HepG2 (cell line): ENCODE measurements around the gene ZNF883. TPM values are rescaled to one million over a fixed set of nuclear protein-coding genes. Genes with fewer than 3 reads are reported as not detected.

Experiments
- ATAC-seq: fragments of 200-7000 bp; cut with Tn5 transposase; 3 replicates; pipeline ENCODE4 v1.9.1; 2020; ENCODE audit warnings: mild to moderate bottlenecking, moderate library complexity
- BruUV-seq: library from RNA; stranded (reverse); fragments of 400-500 nt; replicated peaks from 2 replicates; lab custom pipeline; 2021; lab: Mats Ljungman, UMichigan
- CTCF ChIA-PET: fragments of 300-600 bp; formaldehyde crosslinking; extraction: SDS; loops from one replicate; lab custom pipeline; 2021; ENCODE audit warnings: low total read pairs, inconsistent platforms, low intra/inter-chr PET ratio; lab: Yijun Ruan, JAX
- POLR2A ChIA-PET: fragments of 350-600 bp; sonication (Branson Sonifier 250); formaldehyde crosslinking; loops from one replicate; lab custom pipeline; 2020; ENCODE audit warnings: antibody characterized with exemption, inconsistent platforms; lab: Yijun Ruan, JAX
- DNase-seq: peaks from one replicate; pipeline ENCODE4 v3.0.0-alpha.2; 2015; ENCODE audit warnings: low spot score
- FAIRE-seq: peaks from 3 replicates; lab custom pipeline; 2011; peaks lifted over from hg19 to GRCh38; lab: Jason Lieb, UNC
- H2AFZ ChIP-seq: one replicate; pipeline ENCODE4 v1.6.1; 2011; ENCODE audit warnings: low read length, inconsistent platforms
- H3K27ac ChIP-seq: fragments of 300-600 bp; 3 replicates; pipeline ENCODE4 v1.8.0; 2011; ENCODE audit warnings: mixed run types, mild to moderate bottlenecking, mixed read lengths, low read length, inconsistent platforms; ENCODE audit not compliant: insufficient read depth; ENCODE audit errors: extremely low read length
- H3K27me3 ChIP-seq, 2 experiments: fragments of 200-600 bp in 1 of 2; 2 replicates in 1 of 2; 3 replicates in 1 of 2; pipeline versions ENCODE4 v1.6.0 to v1.8.0; 2011; ENCODE audit warnings: low read length in 2 of 2, mild to moderate bottlenecking in 2 of 2, moderate library complexity in 2 of 2, inconsistent platforms in 1 of 2; ENCODE audit not compliant: insufficient read depth in 2 of 2, control insufficient read depth in 1 of 2
- H3K36me3 ChIP-seq, 2 experiments: fragments of 200-600 bp in 1 of 2; replicated peaks in 1 of 2; 2 replicates in 1 of 2; 3 replicates in 1 of 2; pipeline versions ENCODE4 v1.5.1 to v1.8.0; 2011; ENCODE audit warnings: low read length in 2 of 2, inconsistent platforms in 1 of 2; ENCODE audit not compliant: insufficient read depth in 2 of 2, control insufficient read depth in 1 of 2
- H3K4me1 ChIP-seq: 2 replicates; pipeline ENCODE4 v1.5.1; 2012; ENCODE audit warnings: low read length, inconsistent platforms; ENCODE audit not compliant: insufficient read depth
- H3K4me2 ChIP-seq: 2 replicates; pipeline ENCODE4 v1.6.0; 2011; ENCODE audit warnings: low read depth, low read length, inconsistent platforms
- H3K4me3 ChIP-seq, 3 experiments: fragments of 200-600 bp in 1 of 3; sonication (generic), shearing (Covaris generic) in 1 of 3; replicated peaks in 1 of 3; 2 replicates each; pipeline ENCODE4 v1.5.1; 2011 to 2016; ENCODE audit warnings: low read length in 3 of 3, inconsistent platforms in 2 of 3, low read depth in 2 of 3, mild to moderate bottlenecking in 2 of 3, control low read depth in 1 of 3, mixed read lengths in 1 of 3; ENCODE audit not compliant: insufficient read depth in 1 of 3
- H3K79me2 ChIP-seq: one replicate; pipeline ENCODE4 v1.6.1; 2011; ENCODE audit warnings: low read length, inconsistent platforms; ENCODE audit not compliant: insufficient read depth
- H3K9ac ChIP-seq: 2 replicates; pipeline ENCODE4 v1.6.0; 2011; ENCODE audit warnings: mild to moderate bottlenecking, low read depth, low read length, inconsistent platforms; ENCODE audit not compliant: insufficient read depth
- H3K9me3 ChIP-seq: 2 replicates; pipeline ENCODE4 v1.5.1; 2012; ENCODE audit warnings: mild to moderate bottlenecking, low read length
- H4K20me1 ChIP-seq: 2 replicates; pipeline ENCODE4 v1.6.0; 2011; ENCODE audit warnings: inconsistent platforms, mild to moderate bottlenecking, low read length, moderate library complexity; ENCODE audit not compliant: insufficient read depth
- CBX2 ChIP-seq, 2 experiments: fragments of 200-600 bp in 1 of 2; sonication (generic); formaldehyde crosslinking in 1 of 2; IDR thresholded peaks; 2 replicates each; pipeline versions ENCODE4 v1.7.0 to v1.8.1; 2018 to 2022; ENCODE audit warnings: low read depth in 2 of 2, low read length in 1 of 2, mild to moderate bottlenecking in 1 of 2, missing genetic modification reagents in 1 of 2
- RBAK ChIP-seq: sonication (generic); formaldehyde crosslinking; IDR thresholded peaks from 2 replicates; pipeline ENCODE4 v1.5.1; 2020; ENCODE audit warnings: mild to moderate bottlenecking, missing genetic modification reagents
- REXO4 ChIP-seq: sonication (generic); formaldehyde crosslinking; IDR thresholded peaks from 2 replicates; pipeline ENCODE4 v1.8.0; 2022; ENCODE audit warnings: missing genetic modification reagents, mild to moderate bottlenecking, borderline replicate concordance
- SETDB1 ChIP-seq: sonication (generic); formaldehyde crosslinking; IDR thresholded peaks from 2 replicates; pipeline ENCODE4 v1.5.1; 2020; ENCODE audit warnings: missing genetic modification reagents, mild to moderate bottlenecking, borderline replicate concordance
- TCF12 ChIP-seq, 2 experiments: fragments of 450-650 bp in 1 of 2; sonication (generic) in 1 of 2; formaldehyde crosslinking in 1 of 2; IDR thresholded peaks; 2 replicates each; pipeline versions ENCODE4 v1.6.1 to v1.8.0; 2017 to 2022; ENCODE audit warnings: antibody characterized with exemption in 1 of 2, mild to moderate bottlenecking in 1 of 2, missing genetic modification reagents in 1 of 2, moderate library complexity in 1 of 2
- ZNF274 ChIP-seq: sonication (generic); formaldehyde crosslinking; IDR thresholded peaks from 2 replicates; pipeline ENCODE4 v1.5.1; 2020; ENCODE audit warnings: mild to moderate bottlenecking, missing genetic modification reagents
- ZNF484 ChIP-seq: sonication (generic); formaldehyde crosslinking; IDR thresholded peaks from 2 replicates; pipeline ENCODE4 v1.5.1; 2020; ENCODE audit warnings: mild to moderate bottlenecking, low read depth, missing genetic modification reagents, borderline replicate concordance
- ZNF546 ChIP-seq: sonication (generic); formaldehyde crosslinking; conservative IDR thresholded peaks from 2 replicates; pipeline ENCODE4 v1.8.1; 2023; ENCODE audit warnings: mild to moderate bottlenecking, missing genetic modification reagents
- ZNF713 ChIP-seq: sonication (generic); formaldehyde crosslinking; IDR thresholded peaks from 2 replicates; pipeline ENCODE4 v1.4.0; 2020; ENCODE audit warnings: mild to moderate bottlenecking, missing genetic modification reagents
- WGBS: methylation state at CpG from one replicate; pipeline ENCODE4 v1.1.6; 2017; ENCODE audit warnings: low lambda C conversion rate; 5-methylcytosine and 5-hydroxymethylcytosine counted together
- in situ Hi-C: cut with HindIII; loops from 2 replicates; pipeline ENCODE4 v1.10.0; 2017; ENCODE audit warnings: low pct_unique_long_range_greater_than_20kb; ENCODE audit not compliant: extremely low pct_ligation_motif_present
- intact Hi-C: fragments of 100-400 bp; cut with micrococcal nuclease; formaldehyde crosslinking; loops from one replicate; pipeline ENCODE4 v1.10.0; 2022; ENCODE audit not compliant: unreplicated experiment
- polyA plus RNA-seq, 8 experiments: library from polyadenylated mRNA; depleted of rRNA in 3 of 8; stranded (reverse) in 7 of 8; unstranded in 1 of 8; fragments of >200 nt; fragmentation: Illumina TruSeq in 4 of 8; extraction: Trizol in 4 of 8; gene quantifications; 2 replicates each; pipeline versions ENCODE4 v1.2.1 to v1.2.3, GENCODE V29; 2011 to 2016; ENCODE audit warnings: low read depth in 4 of 8, missing spikeins in 1 of 8, mixed read lengths in 1 of 8; ENCODE audit not compliant: insufficient read depth in 1 of 8
- total RNA-seq, 5 experiments: library from RNA; depleted of rRNA; stranded (reverse); fragments of >200 nt; fragmentation: Illumina TruSeq; extraction: Trizol; gene quantifications; 2 replicates each; pipeline ENCODE4 v1.2.3, GENCODE V29; 2016; ENCODE audit warnings: low read depth in 1 of 5
- TF ChIP-seq, protein P1 (sequence below): sonication (generic); formaldehyde crosslinking; IDR thresholded peaks from 2 replicates; pipeline ENCODE4 v1.5.0; 2020; ENCODE audit warnings: mild to moderate bottlenecking, missing genetic modification reagents, borderline replicate concordance
- TF ChIP-seq, protein P2 (sequence below): conservative IDR thresholded peaks from 2 replicates; pipeline ENCODE4 v1.6.1; 2018; ENCODE audit warnings: missing genetic modification reagents
- TF ChIP-seq, protein P3 (sequence below): sonication (generic); formaldehyde crosslinking; IDR thresholded peaks from 2 replicates; pipeline ENCODE4 v1.4.0; 2020; ENCODE audit warnings: mild to moderate bottlenecking, missing genetic modification reagents
- TF ChIP-seq, protein P4 (sequence below): sonication (generic); formaldehyde crosslinking; IDR thresholded peaks from 2 replicates; pipeline ENCODE4 v1.5.0; 2020; ENCODE audit warnings: missing genetic modification reagents

Gene ZNF883
- total and polyA plus RNA-seq, 2 of the 13 experiments (the other 11 are each of a cell fraction or from before 2014, with no cell fraction given), result 5.3 to 10.0 TPM

DNA sequence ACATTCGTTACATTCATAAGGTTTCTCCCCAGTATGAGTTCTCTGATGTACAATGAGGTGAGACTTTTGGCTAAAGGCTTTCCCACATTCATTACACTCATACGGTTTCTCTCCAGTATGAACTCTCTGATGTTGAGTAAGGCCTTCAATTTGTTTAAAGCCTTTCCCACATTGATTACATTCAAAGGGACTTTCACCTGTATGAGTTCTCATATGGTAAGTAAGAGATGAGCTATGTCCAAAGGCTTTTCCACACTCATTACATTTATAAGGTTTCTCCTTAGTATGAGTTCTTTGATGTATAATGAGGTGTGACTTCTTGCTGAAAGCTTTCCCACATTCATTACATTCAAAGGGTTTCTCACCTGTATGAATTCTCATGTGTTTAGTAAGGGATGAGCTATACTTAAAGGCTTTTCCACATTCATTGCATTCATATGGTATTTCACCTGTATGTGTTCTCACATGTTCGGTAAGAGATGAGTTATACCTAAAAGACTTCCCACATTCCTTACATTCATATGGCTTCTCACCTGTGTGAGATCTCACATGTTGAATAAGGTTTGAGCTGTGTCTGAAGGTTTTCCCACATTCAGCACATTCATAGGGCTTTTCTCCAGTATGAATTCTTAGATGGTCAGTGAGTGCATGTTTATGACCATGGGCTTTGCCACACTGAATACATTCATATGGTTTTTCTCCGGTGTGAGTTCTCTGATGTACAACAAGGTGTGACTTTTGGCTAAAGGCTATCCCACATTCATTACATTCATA is 31.1 kb upstream of the ZNF883 start:
- no peak overlapping the region for H3K4me3 ChIP-seq
- ATAC-seq (no peak), DNase-seq (no peak), FAIRE-seq (no peak)
- no peak overlapping the region for H3K27ac ChIP-seq
- in situ Hi-C loops, result no loop called here
- peaks cover 93% of the 10 kb centered on the region for H3K9me3 ChIP-seq
- H3K4me2 ChIP-seq, result no peak overlapping the region
- no peak overlapping the region for H2AFZ ChIP-seq
- H4K20me1 ChIP-seq, result no peaks in the 10 kb centered on the region
- ChIA-PET POLR2A (no interaction called here), CTCF (no interaction called here)
- TF ChIP-seq CBX2 (IDR thresholded peaks at IDR 0.05; ENCODE audit: low read depth, low read length), result no peak
- TF ChIP-seq CBX2 (CRISPR knock-in tag; IDR thresholded peaks at IDR 0.05; ENCODE audit: low read depth), result no peak
- TF ChIP-seq RBAK (CRISPR knock-in tag), result no peak
- TF ChIP-seq ZNF274 (CRISPR knock-in tag), result peak; percentile 100
- TF ChIP-seq, protein P1, sequence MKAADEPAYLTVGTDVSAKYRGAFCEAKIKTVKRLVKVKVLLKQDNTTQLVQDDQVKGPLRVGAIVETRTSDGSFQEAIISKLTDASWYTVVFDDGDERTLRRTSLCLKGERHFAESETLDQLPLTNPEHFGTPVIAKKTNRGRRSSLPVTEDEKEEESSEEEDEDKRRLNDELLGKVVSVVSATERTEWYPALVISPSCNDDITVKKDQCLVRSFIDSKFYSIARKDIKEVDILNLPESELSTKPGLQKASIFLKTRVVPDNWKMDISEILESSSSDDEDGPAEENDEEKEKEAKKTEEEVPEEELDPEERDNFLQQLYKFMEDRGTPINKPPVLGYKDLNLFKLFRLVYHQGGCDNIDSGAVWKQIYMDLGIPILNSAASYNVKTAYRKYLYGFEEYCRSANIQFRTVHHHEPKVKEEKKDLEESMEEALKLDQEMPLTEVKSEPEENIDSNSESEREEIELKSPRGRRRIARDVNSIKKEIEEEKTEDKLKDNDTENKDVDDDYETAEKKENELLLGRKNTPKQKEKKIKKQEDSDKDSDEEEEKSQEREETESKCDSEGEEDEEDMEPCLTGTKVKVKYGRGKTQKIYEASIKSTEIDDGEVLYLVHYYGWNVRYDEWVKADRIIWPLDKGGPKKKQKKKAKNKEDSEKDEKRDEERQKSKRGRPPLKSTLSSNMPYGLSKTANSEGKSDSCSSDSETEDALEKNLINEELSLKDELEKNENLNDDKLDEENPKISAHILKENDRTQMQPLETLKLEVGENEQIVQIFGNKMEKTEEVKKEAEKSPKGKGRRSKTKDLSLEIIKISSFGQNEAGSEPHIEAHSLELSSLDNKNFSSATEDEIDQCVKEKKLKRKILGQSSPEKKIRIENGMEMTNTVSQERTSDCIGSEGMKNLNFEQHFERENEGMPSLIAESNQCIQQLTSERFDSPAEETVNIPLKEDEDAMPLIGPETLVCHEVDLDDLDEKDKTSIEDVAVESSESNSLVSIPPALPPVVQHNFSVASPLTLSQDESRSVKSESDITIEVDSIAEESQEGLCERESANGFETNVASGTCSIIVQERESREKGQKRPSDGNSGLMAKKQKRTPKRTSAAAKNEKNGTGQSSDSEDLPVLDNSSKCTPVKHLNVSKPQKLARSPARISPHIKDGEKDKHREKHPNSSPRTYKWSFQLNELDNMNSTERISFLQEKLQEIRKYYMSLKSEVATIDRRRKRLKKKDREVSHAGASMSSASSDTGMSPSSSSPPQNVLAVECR (CRISPR knock-in tag), result no peak
- TF ChIP-seq ZNF484 (CRISPR knock-in tag), result no peak
- TF ChIP-seq ZNF546 (CRISPR knock-in tag), result no peak
- no peak for TF ChIP-seq REXO4 (CRISPR knock-in tag)
- TF ChIP-seq SETDB1 (CRISPR knock-in tag), result peak; percentile 33; the same call in 1 of the 2 replicates
- TF ChIP-seq, protein P2, sequence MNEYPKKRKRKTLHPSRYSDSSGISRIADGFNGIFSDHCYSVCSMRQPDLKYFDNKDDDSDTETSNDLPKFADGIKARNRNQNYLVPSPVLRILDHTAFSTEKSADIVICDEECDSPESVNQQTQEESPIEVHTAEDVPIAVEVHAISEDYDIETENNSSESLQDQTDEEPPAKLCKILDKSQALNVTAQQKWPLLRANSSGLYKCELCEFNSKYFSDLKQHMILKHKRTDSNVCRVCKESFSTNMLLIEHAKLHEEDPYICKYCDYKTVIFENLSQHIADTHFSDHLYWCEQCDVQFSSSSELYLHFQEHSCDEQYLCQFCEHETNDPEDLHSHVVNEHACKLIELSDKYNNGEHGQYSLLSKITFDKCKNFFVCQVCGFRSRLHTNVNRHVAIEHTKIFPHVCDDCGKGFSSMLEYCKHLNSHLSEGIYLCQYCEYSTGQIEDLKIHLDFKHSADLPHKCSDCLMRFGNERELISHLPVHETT (CRISPR knock-in tag), result no peak
- TF ChIP-seq, protein P3, sequence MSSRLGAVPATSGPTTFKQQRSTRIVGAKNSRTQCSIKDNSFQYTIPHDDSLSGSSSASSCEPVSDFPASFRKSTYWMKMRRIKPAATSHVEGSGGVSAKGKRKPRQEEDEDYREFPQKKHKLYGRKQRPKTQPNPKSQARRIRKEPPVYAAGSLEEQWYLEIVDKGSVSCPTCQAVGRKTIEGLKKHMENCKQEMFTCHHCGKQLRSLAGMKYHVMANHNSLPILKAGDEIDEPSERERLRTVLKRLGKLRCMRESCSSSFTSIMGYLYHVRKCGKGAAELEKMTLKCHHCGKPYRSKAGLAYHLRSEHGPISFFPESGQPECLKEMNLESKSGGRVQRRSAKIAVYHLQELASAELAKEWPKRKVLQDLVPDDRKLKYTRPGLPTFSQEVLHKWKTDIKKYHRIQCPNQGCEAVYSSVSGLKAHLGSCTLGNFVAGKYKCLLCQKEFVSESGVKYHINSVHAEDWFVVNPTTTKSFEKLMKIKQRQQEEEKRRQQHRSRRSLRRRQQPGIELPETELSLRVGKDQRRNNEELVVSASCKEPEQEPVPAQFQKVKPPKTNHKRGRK (CRISPR knock-in tag), result no peak
- TF ChIP-seq, protein P4, sequence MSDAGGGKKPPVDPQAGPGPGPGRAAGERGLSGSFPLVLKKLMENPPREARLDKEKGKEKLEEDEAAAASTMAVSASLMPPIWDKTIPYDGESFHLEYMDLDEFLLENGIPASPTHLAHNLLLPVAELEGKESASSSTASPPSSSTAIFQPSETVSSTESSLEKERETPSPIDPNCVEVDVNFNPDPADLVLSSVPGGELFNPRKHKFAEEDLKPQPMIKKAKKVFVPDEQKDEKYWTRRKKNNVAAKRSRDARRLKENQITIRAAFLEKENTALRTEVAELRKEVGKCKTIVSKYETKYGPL (CRISPR knock-in tag), result no peak
- TF ChIP-seq ZNF713 (CRISPR knock-in tag), result no peak
- no peak for TF ChIP-seq TCF12 (IDR thresholded peaks at IDR 0.05)
- no peak for TF ChIP-seq TCF12 (CRISPR knock-in tag; IDR thresholded peaks at IDR 0.05)
- no peaks in the 10 kb centered on the region for H3K4me1 ChIP-seq
- no peaks in the 10 kb centered on the region for H3K27me3 ChIP-seq
- H3K36me3 ChIP-seq, result peaks cover 5 to 48% of the 10 kb centered on the region in 2 experiments
- intact Hi-C loops, result no loop called here
- WGBS, result 86% methylated on average over 4 of the region's 4 CpGs
- H3K9ac ChIP-seq, result no peak overlapping the region
- H3K79me2 ChIP-seq, result no peaks in the 10 kb centered on the region
- TSS peak; percentile 35 for BruUV-seq
